Panc1 (cell line): ENCODE data around the gene VTI1A. TPM values are rescaled to one million over a fixed set of nuclear protein-coding genes. Genes with fewer than 3 reads are reported as not detected.

Source experiments
- ATAC-seq: fragments of 200-7000 bp; cut with Tn5 transposase; 2 replicates; pipeline ENCODE4 v1.9.1; 2020; ENCODE audit warnings: mild to moderate bottlenecking, moderate library complexity
- BruUV-seq: library from RNA; stranded (reverse); fragments of 400-500 nt; replicated peaks from 2 replicates; lab custom pipeline; 2021; lab: Mats Ljungman, UMichigan
- CTCF ChIA-PET: fragments of 300-600 bp; sonication (Branson Sonifier 250); formaldehyde crosslinking; loops from one replicate; lab custom pipeline; 2022; ENCODE audit warnings: antibody characterized with exemption; lab: Charles Lee
- POLR2A ChIA-PET: fragments of 300-600 bp; sonication (Branson Sonifier 250); formaldehyde crosslinking; loops from one replicate; lab custom pipeline; 2022; ENCODE audit warnings: antibody characterized with exemption; lab: Charles Lee
- DNase-seq: peaks from one replicate; pipeline ENCODE4 v3.0.0-alpha.2; 2010; ENCODE audit warnings: low read depth, low spot score
- H3K27ac ChIP-seq: 2 replicates; pipeline ENCODE4 v1.5.1; 2011; ENCODE audit warnings: mild to moderate bottlenecking, low read length, inconsistent platforms
- H3K27me3 ChIP-seq: fragments of 200-500 bp; sonication (Bioruptor generic); 2 replicates; pipeline ENCODE4 v1.6.0; 2014; ENCODE audit warnings: low read length, inconsistent platforms; ENCODE audit not compliant: control insufficient read depth, insufficient read depth
- H3K36me3 ChIP-seq: fragments of 200-500 bp; sonication (Bioruptor generic); 2 replicates; pipeline ENCODE4 v1.5.1; 2014; ENCODE audit warnings: inconsistent platforms, mild to moderate bottlenecking, low read length, moderate library complexity; ENCODE audit not compliant: control insufficient read depth, insufficient read depth
- H3K4me1 ChIP-seq: 2 replicates; pipeline ENCODE4 v1.5.1; 2011; ENCODE audit warnings: inconsistent platforms, mild to moderate bottlenecking, low read length, moderate library complexity; ENCODE audit not compliant: control insufficient read depth, insufficient read depth
- H3K4me3 ChIP-seq, 2 experiments: 2 replicates each; pipeline ENCODE4 v1.5.1; 2011 to 2012; ENCODE audit warnings: low read depth in 2 of 2, low read length in 2 of 2, mild to moderate bottlenecking in 2 of 2, inconsistent platforms in 1 of 2, moderate library complexity in 1 of 2
- H3K9me3 ChIP-seq: fragments of 200-500 bp; sonication (Bioruptor generic); 2 replicates; pipeline ENCODE4 v1.5.1; 2014; ENCODE audit warnings: low read depth, mild to moderate bottlenecking, inconsistent platforms, low read length, moderate library complexity; ENCODE audit not compliant: control insufficient read depth, insufficient read depth
- POLR2AphosphoS5 ChIP-seq: IDR thresholded peaks from 2 replicates; pipeline ENCODE4 v1.6.1; 2012; ENCODE audit warnings: mild to moderate bottlenecking, low read depth, low read length, moderate library complexity
- SIN3A ChIP-seq: IDR thresholded peaks from 2 replicates; pipeline ENCODE4 v1.6.1; 2012; ENCODE audit warnings: low read depth, mild to moderate bottlenecking, low read length, moderate library complexity, borderline replicate concordance; ENCODE audit not compliant: insufficient read depth
- TCF7L2 ChIP-seq: IDR thresholded peaks from 2 replicates; pipeline ENCODE4 v1.6.1; 2011; ENCODE audit warnings: mild to moderate bottlenecking, low read depth, low read length, inconsistent platforms
- in situ Hi-C: cut with HindIII; loops from 2 replicates; pipeline ENCODE4 v1.10.0; 2016; ENCODE audit warnings: low sequenced_read_pairs, low pct_unique_long_range_greater_than_20kb
- intact Hi-C: fragments of 100-400 bp; cut with micrococcal nuclease; formaldehyde crosslinking; loops from one replicate; pipeline ENCODE4 v1.10.0; 2022; ENCODE audit not compliant: unreplicated experiment
- total RNA-seq: library from RNA; stranded (reverse); gene quantifications from one replicate; pipeline ENCODE4 v1.2.1, GENCODE V29; 2021; ENCODE audit not compliant: unreplicated experiment
- TF ChIP-seq, protein P1 (sequence below), 2 experiments: IDR thresholded peaks; 2 replicates each; pipeline ENCODE4 v1.6.1; 2011 to 2012; ENCODE audit warnings: low read depth in 2 of 2, control low read depth in 1 of 2, low read length in 1 of 2, mild to moderate bottlenecking in 1 of 2, moderate library complexity in 1 of 2; ENCODE audit not compliant: insufficient read depth in 1 of 2
- TF ChIP-seq, protein P2 (sequence below): fragments of 450-650 bp; IDR thresholded peaks from 2 replicates; pipeline ENCODE4 v1.5.1; 2017; ENCODE audit warnings: mild to moderate bottlenecking

The VTI1A gene
- total RNA-seq, 1 experiment from 2014 or later: 36.3 TPM

DNA sequence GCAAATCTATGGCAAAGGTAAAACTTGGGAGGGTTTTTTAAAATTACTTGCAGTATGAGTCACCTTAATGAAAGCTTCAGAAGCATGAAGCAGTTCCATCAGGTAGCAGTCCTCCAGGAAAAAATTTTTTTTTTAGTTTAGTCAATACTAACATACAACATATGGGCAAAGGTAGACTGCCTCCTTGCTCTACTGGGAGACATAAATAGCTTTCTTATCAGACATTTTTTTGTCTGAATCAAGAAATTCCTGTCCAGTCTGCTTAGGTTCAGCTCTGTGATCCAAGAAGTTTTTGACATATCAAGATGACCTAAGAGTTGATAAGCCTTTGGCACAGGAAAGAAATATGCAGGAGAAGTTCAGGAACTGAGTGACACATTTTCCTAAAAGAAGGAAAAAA is 331.6 kb downstream of the VTI1A start:
- DNase-seq (no peak), ATAC-seq (peak; percentile 15; the same call in 1 of the 2 replicates)
- no peaks in the 10 kb centered on the region for H3K36me3 ChIP-seq
- intact Hi-C loops: loop anchor here (10.0 kb wide), 1 partner anchor 214 kb away; no protein-coding TSS in a partner anchor
- H3K4me3 ChIP-seq: no peak overlapping the region
- TF ChIP-seq SIN3A (no peak), TCF7L2 (no peak), POLR2AphosphoS5 (no peak)
- TF ChIP-seq, protein P1, sequence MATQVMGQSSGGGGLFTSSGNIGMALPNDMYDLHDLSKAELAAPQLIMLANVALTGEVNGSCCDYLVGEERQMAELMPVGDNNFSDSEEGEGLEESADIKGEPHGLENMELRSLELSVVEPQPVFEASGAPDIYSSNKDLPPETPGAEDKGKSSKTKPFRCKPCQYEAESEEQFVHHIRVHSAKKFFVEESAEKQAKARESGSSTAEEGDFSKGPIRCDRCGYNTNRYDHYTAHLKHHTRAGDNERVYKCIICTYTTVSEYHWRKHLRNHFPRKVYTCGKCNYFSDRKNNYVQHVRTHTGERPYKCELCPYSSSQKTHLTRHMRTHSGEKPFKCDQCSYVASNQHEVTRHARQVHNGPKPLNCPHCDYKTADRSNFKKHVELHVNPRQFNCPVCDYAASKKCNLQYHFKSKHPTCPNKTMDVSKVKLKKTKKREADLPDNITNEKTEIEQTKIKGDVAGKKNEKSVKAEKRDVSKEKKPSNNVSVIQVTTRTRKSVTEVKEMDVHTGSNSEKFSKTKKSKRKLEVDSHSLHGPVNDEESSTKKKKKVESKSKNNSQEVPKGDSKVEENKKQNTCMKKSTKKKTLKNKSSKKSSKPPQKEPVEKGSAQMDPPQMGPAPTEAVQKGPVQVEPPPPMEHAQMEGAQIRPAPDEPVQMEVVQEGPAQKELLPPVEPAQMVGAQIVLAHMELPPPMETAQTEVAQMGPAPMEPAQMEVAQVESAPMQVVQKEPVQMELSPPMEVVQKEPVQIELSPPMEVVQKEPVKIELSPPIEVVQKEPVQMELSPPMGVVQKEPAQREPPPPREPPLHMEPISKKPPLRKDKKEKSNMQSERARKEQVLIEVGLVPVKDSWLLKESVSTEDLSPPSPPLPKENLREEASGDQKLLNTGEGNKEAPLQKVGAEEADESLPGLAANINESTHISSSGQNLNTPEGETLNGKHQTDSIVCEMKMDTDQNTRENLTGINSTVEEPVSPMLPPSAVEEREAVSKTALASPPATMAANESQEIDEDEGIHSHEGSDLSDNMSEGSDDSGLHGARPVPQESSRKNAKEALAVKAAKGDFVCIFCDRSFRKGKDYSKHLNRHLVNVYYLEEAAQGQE (IDR thresholded peaks at IDR 0.05; ENCODE audit: insufficient read depth in 1 of 2, low read depth in 2 of 2, low read length in 1 of 2): no peak
- TF ChIP-seq, protein P2, sequence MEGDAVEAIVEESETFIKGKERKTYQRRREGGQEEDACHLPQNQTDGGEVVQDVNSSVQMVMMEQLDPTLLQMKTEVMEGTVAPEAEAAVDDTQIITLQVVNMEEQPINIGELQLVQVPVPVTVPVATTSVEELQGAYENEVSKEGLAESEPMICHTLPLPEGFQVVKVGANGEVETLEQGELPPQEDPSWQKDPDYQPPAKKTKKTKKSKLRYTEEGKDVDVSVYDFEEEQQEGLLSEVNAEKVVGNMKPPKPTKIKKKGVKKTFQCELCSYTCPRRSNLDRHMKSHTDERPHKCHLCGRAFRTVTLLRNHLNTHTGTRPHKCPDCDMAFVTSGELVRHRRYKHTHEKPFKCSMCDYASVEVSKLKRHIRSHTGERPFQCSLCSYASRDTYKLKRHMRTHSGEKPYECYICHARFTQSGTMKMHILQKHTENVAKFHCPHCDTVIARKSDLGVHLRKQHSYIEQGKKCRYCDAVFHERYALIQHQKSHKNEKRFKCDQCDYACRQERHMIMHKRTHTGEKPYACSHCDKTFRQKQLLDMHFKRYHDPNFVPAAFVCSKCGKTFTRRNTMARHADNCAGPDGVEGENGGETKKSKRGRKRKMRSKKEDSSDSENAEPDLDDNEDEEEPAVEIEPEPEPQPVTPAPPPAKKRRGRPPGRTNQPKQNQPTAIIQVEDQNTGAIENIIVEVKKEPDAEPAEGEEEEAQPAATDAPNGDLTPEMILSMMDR: no peak
- BruUV-seq: no TSS peak
- no peaks in the 10 kb centered on the region for H3K27me3 ChIP-seq
- POLR2A ChIA-PET: no interaction called here
- H3K9me3 ChIP-seq: no peaks in the 10 kb centered on the region
- in situ Hi-C loops: no loop called here
- peak overlapping the region; percentile 73 for H3K27ac ChIP-seq
- H3K4me1 ChIP-seq: peaks cover 43% of the 10 kb centered on the region
- CTCF ChIA-PET: no interaction called here

DNA sequence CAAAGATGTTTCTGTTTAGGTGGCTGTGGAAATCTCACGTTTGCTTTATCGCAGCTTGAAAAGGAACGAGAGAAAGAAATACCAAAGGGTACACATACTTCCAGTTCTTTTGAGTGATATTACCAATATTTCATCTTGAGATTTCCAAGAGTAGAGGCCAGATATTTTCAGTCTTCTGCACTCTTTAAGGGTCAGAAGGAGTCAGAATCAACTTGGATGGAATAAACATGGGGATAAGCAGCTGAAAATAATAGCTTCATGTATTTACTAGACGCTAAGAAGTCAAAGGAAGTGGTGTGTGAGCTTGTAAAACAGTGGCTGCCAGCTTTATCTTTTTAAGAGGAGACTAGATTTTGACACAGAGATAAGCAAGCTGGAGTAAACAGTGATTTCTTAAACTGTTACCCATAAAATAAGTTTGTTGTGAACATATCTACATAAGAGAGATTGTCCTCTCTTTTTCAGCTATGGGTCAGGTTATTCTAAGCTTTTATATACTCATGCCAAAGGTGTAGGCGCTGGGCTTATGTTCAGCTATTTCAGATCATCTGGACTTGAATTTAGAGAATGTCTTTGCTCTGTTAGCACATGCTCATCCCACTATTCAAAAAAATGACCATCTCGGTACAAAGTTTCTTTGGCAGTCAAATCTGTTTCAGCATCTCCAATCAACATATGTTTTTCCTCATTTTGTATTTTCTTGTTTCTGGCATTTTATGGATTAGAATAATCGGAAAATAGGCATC is 332.2 kb downstream of the VTI1A start:
- Histone ChIP-seq H3K27me3 (no peaks in the 10 kb centered on the region), H3K4me1 (peaks cover 44% of the 10 kb centered on the region), H3K36me3 (no peaks in the 10 kb centered on the region), H3K27ac (peak overlapping the region; percentile 73), H3K4me3 (no peak overlapping the region), H3K9me3 (no peaks in the 10 kb centered on the region)
- POLR2A ChIA-PET: no interaction called here
- intact Hi-C loops: loop anchor here (10.0 kb wide), 1 partner anchor 214 kb away; no protein-coding TSS in a partner anchor
- TF ChIP-seq, protein P2: no peak
- TF ChIP-seq, protein P1 (IDR thresholded peaks at IDR 0.05; ENCODE audit: insufficient read depth in 1 of 2, low read depth in 2 of 2, low read length in 1 of 2): 0 out of 4 replicates have a peak, but pooled peaks of 1 of the 2 experiments have one; percentile 16
- TF ChIP-seq SIN3A: no peak
- TF ChIP-seq POLR2AphosphoS5: peak; percentile 55; the same call in 1 of the 2 replicates
- peak; percentile 93 for TF ChIP-seq TCF7L2
- DNase-seq: no peak
- in situ Hi-C loops: no loop called here
- CTCF ChIA-PET: no interaction called here
- no TSS peak for BruUV-seq
- peak; percentile 35; the same call in 1 of the 2 replicates for ATAC-seq
